GM10248 (cell line): Measurements from ENCODE around the gene E2F1.

Experiments used
- CTCF ChIA-PET: fragments of 300-600 bp; sonication (Branson Sonifier 250); formaldehyde crosslinking; extraction: SDS; loops from one replicate; lab custom pipeline; 2021; ENCODE audit warnings: antibody characterized with exemption; lab: Yijun Ruan, JAX
- POLR2A ChIA-PET: fragments of 350-650 bp; sonication (Branson Sonifier 250); formaldehyde crosslinking; extraction: SDS; loops from one replicate; lab custom pipeline; 2020; ENCODE audit warnings: antibody characterized with exemption; lab: Yijun Ruan, JAX
- DNase-seq: peaks from one replicate; pipeline ENCODE4 v3.0.0; 2012; ENCODE audit errors: extremely low spot score
- TF ChIP-seq, protein P1 (sequence below): IDR thresholded peaks from 2 replicates; pipeline ENCODE4 v1.5.1; 2012; ENCODE audit warnings: mild to moderate bottlenecking, low read depth; ENCODE audit errors: extremely low read depth, missing control alignments, control extremely low read depth

Gene E2F1

DNA sequence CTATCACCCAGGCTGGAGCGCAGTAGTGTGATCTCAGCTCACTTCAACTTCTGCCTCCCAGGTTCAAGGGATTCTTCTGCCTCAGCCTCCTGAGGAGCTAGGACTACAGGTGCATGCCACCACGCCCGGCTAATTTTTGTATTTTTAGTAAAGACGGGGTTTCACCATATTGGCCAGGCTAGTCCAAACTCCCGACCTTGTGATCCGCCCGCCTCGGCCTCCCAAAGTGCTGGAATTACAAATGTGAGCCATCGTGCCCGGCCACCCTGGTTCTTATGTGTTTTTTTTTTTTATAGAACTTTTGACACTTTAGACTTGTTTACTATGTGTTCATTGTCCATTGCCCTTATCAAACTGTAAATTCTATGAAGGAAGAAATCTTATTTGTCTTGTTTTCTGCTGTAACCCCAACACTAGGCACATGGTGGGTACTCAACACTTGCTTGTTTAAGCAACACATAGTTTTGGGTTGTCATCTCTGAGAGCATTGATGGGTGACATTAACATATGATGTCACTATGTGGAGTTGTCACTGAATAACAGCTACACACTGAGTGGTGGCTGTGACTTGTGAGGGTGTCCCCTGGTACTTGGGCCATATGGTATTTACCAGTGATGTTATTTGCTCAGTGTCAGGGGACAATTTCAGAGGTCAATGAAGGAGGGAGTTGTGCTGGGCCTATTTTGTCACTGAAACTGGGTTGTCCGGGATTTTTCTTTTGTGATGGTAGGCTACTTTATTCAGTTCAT lies 35.4 kb upstream of the E2F1 start:
- ChIA-PET CTCF (interaction anchor here (1.3 to 2.3 kb wide), 2 partner anchors 11 to 46 kb away, joined by 3 to 14 read pairs; partner anchors contain the start of gene ZNF341), POLR2A (no interaction called here)
- TF ChIP-seq, protein P1, sequence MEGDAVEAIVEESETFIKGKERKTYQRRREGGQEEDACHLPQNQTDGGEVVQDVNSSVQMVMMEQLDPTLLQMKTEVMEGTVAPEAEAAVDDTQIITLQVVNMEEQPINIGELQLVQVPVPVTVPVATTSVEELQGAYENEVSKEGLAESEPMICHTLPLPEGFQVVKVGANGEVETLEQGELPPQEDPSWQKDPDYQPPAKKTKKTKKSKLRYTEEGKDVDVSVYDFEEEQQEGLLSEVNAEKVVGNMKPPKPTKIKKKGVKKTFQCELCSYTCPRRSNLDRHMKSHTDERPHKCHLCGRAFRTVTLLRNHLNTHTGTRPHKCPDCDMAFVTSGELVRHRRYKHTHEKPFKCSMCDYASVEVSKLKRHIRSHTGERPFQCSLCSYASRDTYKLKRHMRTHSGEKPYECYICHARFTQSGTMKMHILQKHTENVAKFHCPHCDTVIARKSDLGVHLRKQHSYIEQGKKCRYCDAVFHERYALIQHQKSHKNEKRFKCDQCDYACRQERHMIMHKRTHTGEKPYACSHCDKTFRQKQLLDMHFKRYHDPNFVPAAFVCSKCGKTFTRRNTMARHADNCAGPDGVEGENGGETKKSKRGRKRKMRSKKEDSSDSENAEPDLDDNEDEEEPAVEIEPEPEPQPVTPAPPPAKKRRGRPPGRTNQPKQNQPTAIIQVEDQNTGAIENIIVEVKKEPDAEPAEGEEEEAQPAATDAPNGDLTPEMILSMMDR: no peak
- DNase-seq: no peak

DNA sequence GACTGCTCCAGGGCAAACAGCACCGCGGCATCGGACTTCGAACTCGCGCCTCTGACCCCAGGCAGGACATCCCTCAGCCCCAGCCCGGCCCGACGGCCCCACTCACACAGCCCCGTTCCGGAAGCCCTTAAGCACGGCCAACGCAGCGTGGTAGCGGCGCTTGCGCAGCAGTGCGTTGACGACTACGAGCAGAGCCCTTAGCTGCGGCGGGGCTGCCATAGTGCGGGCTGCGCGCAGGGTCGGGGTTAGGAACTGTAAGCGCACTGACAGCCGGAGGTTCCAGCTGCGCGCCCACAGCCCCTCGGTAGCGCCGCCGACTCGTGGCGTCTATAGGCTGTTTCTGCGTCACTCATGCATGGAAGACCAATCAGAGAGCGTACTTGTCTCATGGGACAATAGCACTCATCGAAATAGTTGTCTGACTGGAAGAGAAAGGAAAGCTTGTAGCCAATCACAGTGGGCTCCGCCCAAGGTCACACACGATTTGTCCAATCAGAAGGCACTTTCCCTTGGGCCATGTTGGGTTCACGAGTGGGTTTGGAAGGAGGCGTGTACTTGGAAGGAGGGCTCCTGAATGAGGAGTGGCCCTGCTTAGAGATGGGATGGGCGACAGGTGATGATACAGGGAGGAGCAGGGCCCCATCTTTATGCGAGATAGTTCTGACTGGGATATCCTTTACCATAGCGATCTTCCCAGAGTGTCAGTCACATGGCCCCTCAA lies 34.0 kb upstream of the E2F1 start, which contains the start of gene PXMP4:
TSS of gene PXMP4 (minus strand) at position 322 of the 721 bp plus-strand sequence. CDS start at position 219, 103 bp downstream.
- POLR2A ChIA-PET: interaction anchor here (0.8 kb wide), 1 partner anchor 12 kb away, joined by 3 read pairs; no protein-coding TSS in a partner anchor
- TF ChIP-seq, protein P1: no peak
- CTCF ChIA-PET: interaction anchor here (0.9 to 1.8 kb wide), 5 partner anchors 12 to 289 kb away, joined by 3 to 11 read pairs (median 3); partner anchors contain the start of gene ZNF341
- peak; percentile 98 for DNase-seq

DNA sequence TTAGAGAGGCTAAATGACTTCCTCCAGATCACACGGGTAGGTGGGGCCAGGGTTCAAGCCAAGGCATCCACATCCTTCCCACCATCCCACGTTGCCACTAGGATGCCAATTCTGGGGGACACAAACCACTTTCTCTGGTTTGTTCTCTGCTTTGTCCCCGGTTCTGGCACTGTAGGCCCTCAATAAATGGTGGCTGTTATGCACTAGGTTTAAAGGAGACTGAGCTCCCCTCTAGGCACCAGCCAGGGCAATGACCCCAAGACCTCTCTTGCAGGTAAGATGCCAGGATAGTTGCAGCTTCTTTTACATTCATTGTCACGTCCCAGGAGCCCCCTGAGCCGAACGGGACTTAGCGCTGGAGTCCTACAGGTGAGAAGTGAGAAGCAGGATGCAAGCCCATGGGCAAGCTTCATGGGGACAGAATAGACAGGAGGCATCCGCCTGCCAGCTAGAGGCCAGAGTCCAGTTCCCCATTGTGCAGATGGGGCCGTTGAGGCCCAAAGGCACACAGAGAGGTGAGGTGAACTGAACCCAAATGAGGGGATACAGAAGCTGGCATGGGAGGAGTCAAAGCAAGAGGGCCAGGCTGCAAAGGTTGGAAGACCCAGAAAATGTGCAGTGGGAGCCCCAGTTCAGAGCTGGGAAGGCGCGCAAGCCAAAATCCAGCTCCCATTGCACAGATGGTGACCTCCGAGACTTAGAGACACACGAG lies 33.2 kb upstream of the E2F1 start:
- DNase-seq: no peak
- TF ChIP-seq, protein P1: no peak
- ChIA-PET POLR2A (interaction anchor here (0.8 kb wide), 1 partner anchor 13 kb away, joined by 3 read pairs; no protein-coding TSS in a partner anchor), CTCF (interaction anchor here (0.9 to 1.8 kb wide), 4 partner anchors 13 to 288 kb away, joined by 3 to 11 read pairs (median 4); partner anchors contain the start of gene ZNF341)

DNA sequence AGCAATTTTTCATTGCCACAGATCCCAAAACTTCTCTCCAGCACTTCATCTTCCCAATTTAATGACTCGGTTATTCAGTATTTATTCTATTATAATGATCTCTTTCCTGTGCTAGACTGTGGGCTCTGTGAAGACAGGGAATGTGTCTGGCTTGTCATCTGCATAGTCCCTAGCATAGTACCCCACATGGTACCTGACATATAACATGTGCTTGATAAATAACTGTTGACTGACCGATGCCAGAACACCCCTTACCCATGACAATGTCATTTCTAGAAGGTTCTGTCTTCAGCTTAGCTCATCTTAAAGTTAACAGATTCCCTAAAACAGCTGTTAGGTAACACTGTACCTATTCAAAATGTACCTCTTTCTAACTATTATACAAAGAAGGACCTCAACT lies 30.3 kb upstream of the E2F1 start:
- ChIA-PET CTCF (interaction anchor here (1.0 kb wide), 1 partner anchor 36 kb away, joined by 3 read pairs; no protein-coding TSS in a partner anchor), POLR2A (no interaction called here)
- no peak for DNase-seq
- TF ChIP-seq, protein P1: no peak

DNA sequence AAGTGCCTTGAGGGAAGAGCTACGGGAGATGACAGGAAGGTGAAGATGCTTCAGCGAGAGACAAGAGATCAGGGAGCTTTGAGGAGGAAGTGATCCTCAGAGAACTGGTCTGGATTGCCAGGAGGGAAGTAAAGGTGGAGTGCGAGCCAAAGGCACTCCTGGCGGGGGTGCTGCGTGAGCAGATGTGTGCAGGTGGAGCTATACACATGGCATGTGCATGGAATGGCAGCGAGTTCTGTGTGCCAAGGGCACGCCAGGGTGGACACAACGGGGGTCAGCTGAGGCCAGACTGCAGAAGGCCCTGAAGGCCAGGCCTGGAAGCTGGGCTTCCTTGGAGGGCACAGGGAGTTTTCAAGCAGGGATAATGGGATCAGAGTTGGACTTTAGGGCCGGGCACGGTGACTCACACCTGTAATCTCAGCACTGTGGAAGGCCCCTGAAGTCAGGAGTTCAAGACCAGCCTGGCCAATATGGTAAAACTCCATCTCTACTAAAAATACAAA lies 27.7 kb upstream of the E2F1 start:
- no peak for DNase-seq
- ChIA-PET POLR2A (no interaction called here), CTCF (interaction anchor here (1.3 kb wide), 1 partner anchor 10 kb away, joined by 3 read pairs; no protein-coding TSS in a partner anchor)
- TF ChIP-seq, protein P1: no peak

DNA sequence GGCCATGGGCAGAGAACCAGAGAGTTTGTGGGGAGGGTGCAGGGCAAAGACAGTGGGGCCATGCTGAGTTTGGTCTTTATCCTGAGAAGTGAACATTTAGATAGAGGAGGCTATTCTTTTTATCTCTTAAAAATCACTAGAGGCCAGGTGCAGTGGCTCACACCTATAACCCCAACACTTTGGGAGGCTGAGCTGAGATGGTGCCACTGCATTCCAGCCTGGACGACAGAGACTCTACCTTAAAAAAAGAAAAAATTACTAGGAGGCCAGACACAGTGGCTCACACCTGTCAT lies 25.2 kb upstream of the E2F1 start:
- TF ChIP-seq, protein P1: no peak
- POLR2A ChIA-PET: no interaction called here
- CTCF ChIA-PET: no interaction called here
- DNase-seq: no peak
